ENCODE data around the gene RC3H2. TPM values are rescaled to one million over a fixed set of nuclear protein-coding genes. Genes with fewer than 3 reads are reported as not detected.
"Not testable (repeated sequence)": the region's sequence is repeated elsewhere in the genome, so short reads cannot be mapped to it uniquely, and the experiment has no call there.

RC3H2 gene
- total RNA-seq, 1 donor from 2014 or later, result 54.1 TPM

DNA sequence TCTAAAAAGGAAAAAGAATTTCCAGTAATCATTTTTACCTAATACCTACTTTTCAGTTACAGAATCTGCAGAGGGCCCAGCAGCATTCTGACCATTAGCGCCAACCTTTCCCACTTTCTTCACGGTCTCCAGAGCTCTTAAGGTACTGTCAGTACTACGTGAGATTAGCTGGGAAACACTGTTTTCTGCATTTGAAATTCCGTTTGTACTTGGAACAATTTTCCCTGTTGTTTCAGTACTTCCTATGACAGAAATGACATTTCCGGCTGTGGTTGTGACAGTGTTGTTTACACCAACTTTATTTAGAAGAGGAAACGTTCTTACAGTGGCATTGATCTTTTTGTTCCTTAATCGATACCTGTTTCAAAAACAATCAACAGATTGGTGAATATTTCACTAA is 39.9 kb downstream of the RC3H2 start:
- TF ChIP-seq CTCF (conservative IDR thresholded peaks at IDR 0.05), result no peak
- no peak for DNase-seq (ENCODE audit: low read depth, low spot score)
- no peak overlapping the region for H3K27ac Mint-ChIP-seq (ENCODE audit: unreplicated experiment)
- H3K27me3 Mint-ChIP-seq (ENCODE audit: low read depth), result no peaks in the 10 kb centered on the region
- no peak overlapping the region for H3K4me3 Mint-ChIP-seq
- no peaks in the 10 kb centered on the region for H3K4me1 Mint-ChIP-seq
- peaks cover 2% of the 10 kb centered on the region for H3K9me3 Mint-ChIP-seq
- H3K36me3 Mint-ChIP-seq (ENCODE audit: low read depth), result peaks cover 29% of the 10 kb centered on the region

DNA sequence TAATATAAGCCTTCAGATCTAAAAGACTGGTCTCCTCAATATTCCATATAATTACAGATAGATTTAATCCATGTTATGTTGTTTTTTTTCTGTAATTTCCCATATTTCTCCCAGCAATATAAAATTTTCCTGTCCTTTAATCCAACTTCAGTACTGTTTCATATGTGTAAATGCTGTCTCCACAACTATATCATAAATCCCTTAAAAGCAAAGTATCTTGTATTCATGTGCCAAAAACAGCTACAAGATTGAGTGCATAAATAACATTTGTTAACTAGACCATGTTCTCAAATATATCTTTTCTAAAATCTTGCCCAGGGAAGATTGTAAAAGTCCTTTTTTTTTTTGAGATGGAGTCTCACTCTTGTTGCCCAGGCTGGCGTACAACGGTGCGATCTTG is 41.8 kb downstream of the RC3H2 start:
- no peak for TF ChIP-seq CTCF (conservative IDR thresholded peaks at IDR 0.05)
- H3K4me3 Mint-ChIP-seq, result no peak overlapping the region
- peaks cover 29% of the 10 kb centered on the region for H3K36me3 Mint-ChIP-seq (ENCODE audit: low read depth)
- no peaks in the 10 kb centered on the region for H3K4me1 Mint-ChIP-seq
- peaks cover 2% of the 10 kb centered on the region for H3K9me3 Mint-ChIP-seq
- no peak for DNase-seq (ENCODE audit: low read depth, low spot score)
- H3K27ac Mint-ChIP-seq (ENCODE audit: unreplicated experiment), result no peak overlapping the region
- no peaks in the 10 kb centered on the region for H3K27me3 Mint-ChIP-seq (ENCODE audit: low read depth)

DNA sequence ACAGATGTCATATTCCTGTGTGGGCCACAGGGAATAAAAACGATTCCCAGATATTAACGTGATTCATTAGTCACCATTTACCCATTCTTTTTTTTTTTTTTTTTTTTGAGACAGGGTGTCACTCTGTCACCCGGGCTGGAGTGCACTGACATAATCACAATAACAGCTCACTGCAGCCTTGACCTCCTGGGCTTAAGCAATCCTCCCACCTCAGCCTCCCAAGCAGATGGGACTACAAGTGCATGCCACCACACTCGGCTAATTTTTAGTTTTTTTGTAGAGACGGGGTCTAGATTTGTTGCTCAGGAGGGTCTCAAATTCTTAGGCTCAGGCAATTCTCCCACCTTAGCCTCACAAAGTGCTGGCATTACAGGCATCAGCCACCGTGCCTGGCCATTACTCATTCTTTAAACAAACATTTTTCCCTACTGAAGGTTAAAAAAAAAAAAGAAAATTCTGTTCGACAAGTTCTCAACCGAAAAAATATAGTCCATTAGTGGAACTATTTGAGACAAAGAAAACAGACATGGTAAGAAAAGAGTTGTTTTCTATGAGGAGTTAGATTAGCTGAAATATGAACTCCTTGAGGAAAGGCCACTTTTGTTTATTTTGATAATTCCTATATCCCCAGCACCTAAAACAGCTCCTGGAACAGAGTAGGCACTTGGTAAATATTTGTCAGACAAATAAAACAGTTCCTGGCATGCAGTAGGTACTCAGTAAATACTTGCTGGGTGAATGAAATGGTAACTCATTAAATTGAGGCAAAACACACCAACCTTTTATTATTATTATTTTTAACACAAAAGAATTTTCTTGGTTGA is 44.6 kb downstream of the RC3H2 start:
- TF ChIP-seq CTCF (conservative IDR thresholded peaks at IDR 0.05), result no peak
- no peak for DNase-seq (ENCODE audit: low read depth, low spot score)
- H3K4me1 Mint-ChIP-seq, result no peaks in the 10 kb centered on the region
- H3K27ac Mint-ChIP-seq (ENCODE audit: unreplicated experiment), result no peak overlapping the region
- no peaks in the 10 kb centered on the region for H3K27me3 Mint-ChIP-seq (ENCODE audit: low read depth)
- H3K36me3 Mint-ChIP-seq (ENCODE audit: low read depth), result peaks cover 39% of the 10 kb centered on the region
- H3K4me3 Mint-ChIP-seq, result no peak overlapping the region
- peaks cover 2% of the 10 kb centered on the region for H3K9me3 Mint-ChIP-seq

GRCh38 chr9:122857815-122858214 is 47.3 kb downstream of the RC3H2 start:
- no peak for DNase-seq (ENCODE audit: low read depth, low spot score)
- H3K36me3 Mint-ChIP-seq (ENCODE audit: low read depth), result peaks cover 52% of the 10 kb centered on the region
- H3K4me1 Mint-ChIP-seq, result no peaks in the 10 kb centered on the region
- no peak overlapping the region for H3K4me3 Mint-ChIP-seq
- H3K27ac Mint-ChIP-seq (ENCODE audit: unreplicated experiment), result no peak overlapping the region
- peaks cover 2% of the 10 kb centered on the region for H3K9me3 Mint-ChIP-seq
- TF ChIP-seq CTCF (conservative IDR thresholded peaks at IDR 0.05), result no peak
- H3K27me3 Mint-ChIP-seq (ENCODE audit: low read depth), result no peaks in the 10 kb centered on the region

- DNase-seq (ENCODE audit: low read depth, low spot score); H3K27ac Mint-ChIP-seq (ENCODE audit: unreplicated experiment); H3K4me1 Mint-ChIP-seq; H3K4me3 Mint-ChIP-seq; H3K9me3 Mint-ChIP-seq; H3K27me3 Mint-ChIP-seq (ENCODE audit: low read depth): not testable (repeated sequence)
- H3K36me3 Mint-ChIP-seq (ENCODE audit: low read depth), result peaks cover 35% of the 10 kb centered on the region
Observed at GRCh38 chr9:122852085-122852786, 52.9 kb downstream of the RC3H2 start.
